ENCODE data around the gene INPP5D. TPM values are rescaled to one million over a fixed set of nuclear protein-coding genes. Genes with fewer than 3 reads are reported as not detected.

INPP5D gene
- total RNA-seq, 1 donor from 2014 or later = 3.7 TPM

- Histone ChIP-seq H3K36me3 (ENCODE audit: control insufficient read depth, insufficient read depth, low read length) (no peaks in the 10 kb centered on the region), H3K4me3 (ENCODE audit: low read depth, low read length) (no peak overlapping the region), H3K27me3 (ENCODE audit: control insufficient read depth, insufficient read depth, low read length) (peaks cover 6% of the 10 kb centered on the region)
- no peak for TF ChIP-seq CTCF (IDR thresholded peaks at IDR 0.05; ENCODE audit: insufficient read depth, low read length, poor library complexity, severe bottlenecking)
- DNase-seq (ENCODE audit: low read depth) = no peak
Observed at GRCh38 chr2:233145726-233146125, 85.6 kb downstream of the INPP5D start.

- Histone ChIP-seq H3K4me3 (ENCODE audit: low read depth, low read length) (no peak overlapping the region), H3K27me3 (ENCODE audit: control insufficient read depth, insufficient read depth, low read length) (peaks cover 6% of the 10 kb centered on the region), H3K36me3 (ENCODE audit: control insufficient read depth, insufficient read depth, low read length) (no peaks in the 10 kb centered on the region)
- no peak for DNase-seq (ENCODE audit: low read depth)
- TF ChIP-seq CTCF (IDR thresholded peaks at IDR 0.05; ENCODE audit: insufficient read depth, low read length, poor library complexity, severe bottlenecking) = no peak
Observed at GRCh38 chr2:233146194-233146593, 86.1 kb downstream of the INPP5D start.

- TF ChIP-seq CTCF (IDR thresholded peaks at IDR 0.05; ENCODE audit: insufficient read depth, low read length, poor library complexity, severe bottlenecking) = no peak
- no peak overlapping the region for H3K4me3 ChIP-seq (ENCODE audit: low read depth, low read length)
- no peaks in the 10 kb centered on the region for H3K36me3 ChIP-seq (ENCODE audit: control insufficient read depth, insufficient read depth, low read length)
- no peak for DNase-seq (ENCODE audit: low read depth)
- H3K27me3 ChIP-seq (ENCODE audit: control insufficient read depth, insufficient read depth, low read length) = peaks cover 6% of the 10 kb centered on the region
Observed at GRCh38 chr2:233147136-233147828, 87.1 kb downstream of the INPP5D start.

GRCh38 chr2:233147829-233148167 lies 87.7 kb downstream of the INPP5D start:
- Histone ChIP-seq H3K27me3 (ENCODE audit: control insufficient read depth, insufficient read depth, low read length) (peaks cover 5% of the 10 kb centered on the region), H3K36me3 (ENCODE audit: control insufficient read depth, insufficient read depth, low read length) (no peaks in the 10 kb centered on the region), H3K4me3 (ENCODE audit: low read depth, low read length) (no peak overlapping the region)
- DNase-seq (ENCODE audit: low read depth) = no peak
- TF ChIP-seq CTCF (IDR thresholded peaks at IDR 0.05; ENCODE audit: insufficient read depth, low read length, poor library complexity, severe bottlenecking) = no peak

GRCh38 chr2:233148354-233148753 lies 88.2 kb downstream of the INPP5D start:
- no peak for TF ChIP-seq CTCF (IDR thresholded peaks at IDR 0.05; ENCODE audit: insufficient read depth, low read length, poor library complexity, severe bottlenecking)
- DNase-seq (ENCODE audit: low read depth) = no peak

GRCh38 chr2:233152541-233152940 lies 92.4 kb downstream of the INPP5D start:
- TF ChIP-seq CTCF (IDR thresholded peaks at IDR 0.05; ENCODE audit: insufficient read depth, low read length, poor library complexity, severe bottlenecking) = no peak
- no peak for DNase-seq (ENCODE audit: low read depth)
- peaks cover 3% of the 10 kb centered on the region for H3K27me3 ChIP-seq (ENCODE audit: control insufficient read depth, insufficient read depth, low read length)
- no peak overlapping the region for H3K4me3 ChIP-seq (ENCODE audit: low read depth, low read length)
- H3K36me3 ChIP-seq (ENCODE audit: control insufficient read depth, insufficient read depth, low read length) = no peaks in the 10 kb centered on the region

More at GRCh38 chr2:233148354-233148753, 88.2 kb downstream of the INPP5D start:
- Histone ChIP-seq H3K4me3 (ENCODE audit: low read depth, low read length) (no peak overlapping the region), H3K27me3 (ENCODE audit: control insufficient read depth, insufficient read depth, low read length) (peaks cover 3% of the 10 kb centered on the region), H3K36me3 (ENCODE audit: control insufficient read depth, insufficient read depth, low read length) (no peaks in the 10 kb centered on the region)
